Hypothalamus (tissue), 51 donors: ENCODE results near the gene SEC16A.

Experiments
- DNase-seq, 51 donors: peaks; one replicate each; lab custom pipeline; 2025; lab: John Stamatoyannopoulos, UW

Gene SEC16A

GRCh38 chr9:136520053-136520540, 37.3 kb upstream of the SEC16A start:
- DNase-seq = no peak

- no peak for DNase-seq
Measured at GRCh38 chr9:136519263-136520052, 36.6 kb upstream of the SEC16A start.

GRCh38 chr9:136518623-136519022, 35.8 kb upstream of the SEC16A start:
- DNase-seq = no peak

DNA sequence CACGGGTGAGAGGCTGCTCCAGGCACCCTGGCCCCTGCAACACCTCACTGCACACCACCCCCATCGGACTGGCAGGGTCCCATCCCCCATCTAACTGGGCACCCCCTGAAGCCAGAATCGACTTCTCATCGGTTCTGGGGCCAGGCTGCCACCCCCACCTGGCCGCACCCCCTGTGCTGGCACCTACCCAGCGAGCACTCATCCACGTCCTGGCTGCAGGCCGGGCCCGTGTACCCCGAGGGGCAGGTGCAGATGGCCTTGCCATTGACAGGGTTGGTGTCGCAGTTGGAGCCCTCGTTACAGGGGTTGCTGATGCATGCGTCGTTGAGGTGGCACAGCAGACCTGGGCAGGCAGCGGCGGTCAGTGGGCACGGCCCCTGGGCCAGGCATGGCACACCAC, 35.1 kb upstream of the SEC16A start:
- DNase-seq = no peak

DNA sequence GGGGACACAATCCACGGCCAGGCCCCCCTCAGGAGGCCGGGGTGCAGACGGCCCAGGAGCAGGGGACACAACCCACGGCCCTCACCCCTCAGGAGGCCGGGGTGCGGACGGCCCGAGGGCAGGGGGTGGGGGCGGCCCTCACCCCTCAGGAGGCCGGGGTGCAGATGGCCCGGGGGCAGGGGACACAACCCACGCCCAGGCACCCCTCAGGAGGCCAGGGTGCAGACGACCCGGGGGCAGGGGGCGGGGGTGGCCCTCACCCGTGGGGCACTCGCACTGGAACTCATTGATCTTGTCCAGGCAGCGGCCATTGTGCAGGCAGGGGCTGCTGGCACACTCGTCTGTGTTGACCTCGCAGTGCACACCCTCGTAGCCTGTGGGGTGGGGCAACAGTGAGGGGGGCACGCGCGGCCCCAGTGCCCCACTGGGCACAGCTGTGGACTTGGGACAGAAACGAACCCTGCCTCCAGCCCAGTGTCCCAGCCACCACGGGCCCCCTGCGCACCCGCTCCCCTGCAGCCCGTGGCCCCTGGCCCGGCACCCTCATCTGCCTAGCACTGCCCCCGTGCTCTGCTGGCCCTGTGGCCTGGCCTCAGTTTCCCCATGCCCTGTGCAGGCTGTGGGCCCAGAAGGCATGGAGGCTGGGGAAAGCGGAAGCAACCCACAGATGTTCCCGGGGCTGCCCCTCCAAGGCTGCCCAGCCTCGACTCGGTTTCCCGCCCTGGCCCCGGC, 34.3 kb upstream of the SEC16A start:
- peak in 1 of 51 donors; percentile 17 for DNase-seq

DNA sequence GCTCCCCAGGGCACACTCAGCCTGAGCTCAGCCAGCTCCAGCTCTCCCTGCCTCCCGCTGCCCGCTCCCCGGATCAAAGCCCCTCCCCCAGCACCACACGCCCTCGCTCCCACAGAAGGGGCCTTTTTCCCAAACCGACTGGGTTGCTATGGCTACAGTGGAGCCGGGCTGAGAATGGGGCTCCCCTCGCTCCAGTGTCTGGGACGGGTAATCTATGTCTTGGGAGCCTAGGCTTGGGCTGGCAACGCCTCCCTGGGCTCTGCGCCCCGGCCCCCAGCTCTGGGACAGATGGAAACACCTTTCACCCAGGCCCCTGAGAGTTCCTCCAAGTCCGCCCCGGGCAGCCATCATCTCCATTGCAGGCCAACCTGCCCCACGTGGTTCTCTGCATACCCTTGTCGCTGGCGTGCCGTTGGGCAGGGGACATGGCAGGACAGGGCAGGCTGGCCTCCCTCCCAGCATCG, 33.4 kb upstream of the SEC16A start:
- peak in 47 of 51 donors; percentile 22 to 98 (median 83) for DNase-seq

GRCh38 chr9:136515276-136515675, 32.4 kb upstream of the SEC16A start:
- no peak for DNase-seq

DNA sequence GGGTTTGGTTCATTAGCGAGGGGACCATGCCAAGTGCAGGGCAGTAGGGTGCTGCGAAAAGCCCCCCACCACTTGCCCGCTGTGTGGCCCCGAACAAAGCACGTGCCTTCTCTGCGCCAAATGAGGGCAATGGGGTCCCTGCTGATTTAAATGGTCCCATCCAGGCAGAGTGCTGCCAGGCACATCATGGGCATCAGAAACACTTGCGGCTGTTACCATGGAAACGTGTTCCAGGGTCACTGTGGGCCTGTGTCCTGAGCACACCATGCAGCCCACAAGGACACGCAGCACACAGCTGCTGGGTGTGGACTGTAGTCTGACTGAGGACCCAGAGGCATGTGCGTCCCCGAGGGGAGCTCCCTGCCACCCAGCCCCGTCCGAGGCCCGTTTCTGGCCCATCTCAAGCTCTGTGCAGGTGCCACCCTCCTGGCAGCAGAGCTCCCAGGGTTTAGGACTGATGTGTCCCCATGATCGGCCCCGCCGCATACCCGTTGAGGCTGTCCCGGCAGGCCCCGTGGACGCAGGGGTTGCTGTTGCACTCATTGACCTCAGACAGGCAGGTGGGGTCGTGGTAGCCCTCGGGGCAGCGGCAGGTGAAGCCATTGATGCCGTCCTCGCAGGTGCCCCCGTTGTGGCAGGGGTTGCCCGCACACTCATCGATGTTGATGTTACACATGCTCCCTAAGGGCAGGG, 31.3 kb upstream of the SEC16A start:
- peak in 14 of 51 donors; percentile 20 to 65 (median 34) for DNase-seq

GRCh38 chr9:136513191-136513590, 30.4 kb upstream of the SEC16A start:
- no peak for DNase-seq

DNA sequence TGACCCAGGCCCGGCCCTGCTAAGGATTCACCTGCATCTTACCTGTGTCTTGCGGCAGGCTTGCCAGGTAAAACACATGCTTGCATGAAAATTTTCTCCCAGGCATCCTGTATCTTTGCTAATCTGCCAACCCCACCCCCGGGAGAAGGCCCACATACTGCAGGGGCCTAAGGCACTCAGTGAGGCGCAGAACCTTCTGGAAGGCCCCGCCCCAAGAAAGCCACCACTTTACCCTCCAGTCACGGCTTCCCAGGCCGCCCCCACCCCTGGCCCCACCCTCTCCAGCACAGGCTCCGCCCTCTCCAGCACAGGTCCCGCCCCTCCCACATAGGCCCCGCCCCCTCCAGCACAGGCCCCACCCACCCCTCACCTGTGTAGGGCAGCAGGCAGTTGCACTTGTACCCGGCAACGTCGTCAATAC, 29.8 kb upstream of the SEC16A start:
- peak in 7 of 51 donors; percentile 35 to 76 (median 57) for DNase-seq

DNA sequence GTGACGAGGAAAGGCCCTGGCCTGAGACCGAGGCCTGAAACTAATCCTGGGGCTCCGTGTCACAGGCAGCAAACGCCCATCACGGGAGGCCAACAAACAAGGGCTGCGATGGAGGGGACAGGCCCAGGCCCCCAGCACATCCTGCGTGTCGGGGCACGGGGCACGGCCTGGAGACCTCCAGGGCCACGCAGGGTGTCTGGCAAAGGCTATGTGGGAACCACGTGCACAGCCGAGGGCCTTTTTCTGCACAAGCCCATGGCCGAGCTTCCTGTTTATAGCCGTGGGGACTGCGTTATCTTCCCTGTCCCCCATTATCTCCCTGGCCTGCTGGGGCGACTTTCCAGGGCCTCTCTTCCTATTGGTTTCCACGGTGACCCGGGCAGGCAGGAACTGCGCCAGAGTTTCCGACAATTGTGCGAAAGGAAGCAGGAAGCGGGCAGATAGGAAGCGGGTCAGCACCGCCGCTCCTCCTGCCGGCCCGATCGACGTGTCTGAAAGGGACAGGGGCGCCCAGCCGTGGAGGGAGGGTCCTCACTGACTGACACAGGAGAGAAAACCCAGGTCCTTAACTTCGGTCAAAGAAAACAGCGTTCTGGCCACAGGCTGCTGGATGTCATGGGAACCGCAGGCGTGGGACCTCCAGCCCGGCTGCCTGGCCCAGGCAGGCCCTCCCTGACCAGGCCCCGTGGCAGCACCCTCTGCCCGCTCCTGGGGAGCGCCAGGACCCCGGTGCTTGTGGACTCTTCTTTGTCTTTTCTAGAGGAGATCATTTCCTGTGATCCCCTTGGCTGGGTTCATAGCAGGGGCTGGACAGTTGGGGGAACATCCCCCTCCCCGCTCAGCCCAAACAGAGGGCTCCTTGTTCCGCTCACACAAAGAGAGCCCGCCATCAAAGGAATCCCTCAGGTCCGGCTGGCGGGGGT, 29.1 kb upstream of the SEC16A start:
- DNase-seq = peak in 49 of 51 donors; percentile 18 to 92 (median 73)

GRCh38 chr9:136511144-136511669, 28.4 kb upstream of the SEC16A start:
- DNase-seq = no peak

- no peak for DNase-seq
Measured at GRCh38 chr9:136510561-136510960, 27.7 kb upstream of the SEC16A start.

GRCh38 chr9:136509549-136509948, 26.7 kb upstream of the SEC16A start:
- no peak for DNase-seq

DNA sequence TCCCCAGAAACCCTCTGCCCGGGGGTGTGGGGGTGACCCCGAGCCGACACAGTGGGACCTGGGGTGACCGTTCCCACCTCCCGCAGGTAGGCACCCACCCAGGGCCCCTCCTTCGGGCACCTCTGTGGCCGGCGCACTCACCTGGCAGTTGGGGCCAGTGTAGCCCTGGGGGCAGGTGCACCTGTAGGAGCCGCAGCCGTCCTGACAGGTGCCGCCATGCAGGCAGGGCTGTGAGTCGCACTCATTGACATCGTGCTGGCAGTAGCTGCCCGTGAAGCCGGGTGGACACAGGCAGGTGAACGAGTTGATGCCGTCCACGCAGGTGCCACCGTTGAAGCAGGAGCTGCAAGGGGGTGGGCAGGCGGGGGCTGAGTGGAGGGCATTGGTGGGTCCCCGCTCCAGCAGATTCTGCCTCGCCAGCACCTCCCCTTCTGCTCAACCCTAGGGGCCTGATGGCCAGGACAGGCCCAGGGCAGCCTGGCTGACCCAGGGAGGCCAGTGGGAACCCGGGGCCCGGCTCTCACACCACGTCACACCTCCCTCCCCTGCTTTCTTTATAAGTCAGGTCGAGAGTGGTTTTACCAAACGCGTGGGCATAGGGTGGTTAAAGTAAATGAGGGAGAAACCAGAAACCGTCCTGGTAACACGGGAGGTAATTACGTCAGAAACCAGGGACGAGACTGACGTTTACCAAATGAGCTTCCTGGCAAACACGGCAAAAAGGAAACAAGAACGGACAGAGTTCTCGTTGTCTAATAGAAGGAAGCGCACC, 26.1 kb upstream of the SEC16A start:
- DNase-seq = no peak

GRCh38 chr9:136507992-136508375, 25.1 kb upstream of the SEC16A start:
- no peak for DNase-seq

DNA sequence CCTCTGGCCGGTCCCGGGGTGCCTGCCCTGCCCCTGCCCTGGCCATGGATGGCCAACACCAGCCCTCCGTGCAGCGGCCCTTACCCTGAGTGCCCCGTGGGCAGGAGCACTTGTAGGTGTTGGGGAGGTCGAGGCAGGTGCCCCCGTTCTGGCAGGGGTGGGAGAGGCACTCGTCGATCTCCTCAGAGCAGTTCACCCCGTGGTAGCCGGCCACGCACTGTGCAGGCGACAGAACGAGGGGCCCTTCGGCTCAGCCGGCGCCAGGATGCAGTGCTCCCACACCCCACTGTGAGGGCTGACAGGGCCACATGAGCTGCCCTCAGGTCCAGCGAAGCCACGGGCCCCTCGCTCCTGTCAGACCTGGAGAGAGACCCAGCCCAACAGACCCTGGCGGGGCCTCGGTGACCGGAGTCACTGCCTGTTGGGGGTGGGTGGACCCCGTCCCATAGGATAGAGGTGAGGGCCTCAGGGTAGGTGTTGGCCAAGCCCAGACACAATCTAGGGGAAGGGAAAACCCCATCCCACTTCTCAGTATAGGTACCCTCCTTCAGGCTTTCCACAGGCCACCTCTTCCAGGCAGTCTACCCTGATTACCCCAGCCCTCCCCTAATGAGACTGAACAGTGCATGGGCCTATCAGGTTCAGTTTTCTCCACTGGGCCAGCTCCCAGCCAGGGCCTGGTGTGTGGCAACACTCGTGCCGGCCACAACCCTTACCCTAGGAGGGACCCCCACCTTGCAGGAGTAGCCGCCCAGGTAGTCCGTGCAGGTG, 24.6 kb upstream of the SEC16A start:
- DNase-seq = no peak

- DNase-seq = no peak
Measured at GRCh38 chr9:136506425-136506824, 23.6 kb upstream of the SEC16A start.
